NCI-H345 (cell line): Measurements from ENCODE around the gene OPA3.

Experiments
- DNase-seq: peaks from one replicate; lab custom pipeline; 2025; lab: John Stamatoyannopoulos, UW

Gene OPA3

DNA sequence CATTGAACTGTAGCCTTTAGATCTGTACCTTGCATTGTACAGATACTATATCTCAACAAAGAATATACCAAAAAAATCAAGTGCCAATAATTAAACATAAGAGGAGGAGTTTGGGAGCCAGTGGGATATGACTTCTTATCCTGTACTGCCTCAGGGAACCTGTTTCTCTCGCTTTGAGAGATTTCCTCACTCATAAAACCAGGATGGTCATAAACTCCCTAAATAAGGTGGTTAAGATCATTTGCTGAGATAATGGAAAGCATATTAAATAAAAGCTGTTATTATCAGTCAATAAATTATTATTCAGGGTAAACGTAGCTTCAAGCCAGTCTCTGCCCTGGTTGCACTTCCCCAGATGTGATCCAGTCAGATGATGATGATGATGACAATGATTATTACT, 17.0 kb downstream of the OPA3 start:
- no peak for DNase-seq

GRCh38 chr19:45564131-45564780, 20.3 kb downstream of the OPA3 start:
- DNase-seq: no peak

- DNase-seq: no peak
These were observed 23.9 kb downstream of the OPA3 start for GRCh38 chr19:45560686-45561085.

- DNase-seq: no peak
These were observed 24.6 kb downstream of the OPA3 start for GRCh38 chr19:45560038-45560437.

- DNase-seq: no peak
These were observed 26.2 kb downstream of the OPA3 start for GRCh38 chr19:45558399-45558878.

GRCh38 chr19:45556835-45557234, 27.8 kb downstream of the OPA3 start:
- no peak for DNase-seq

- DNase-seq: no peak
These were observed 30.1 kb downstream of the OPA3 start for GRCh38 chr19:45554481-45554880.

DNA sequence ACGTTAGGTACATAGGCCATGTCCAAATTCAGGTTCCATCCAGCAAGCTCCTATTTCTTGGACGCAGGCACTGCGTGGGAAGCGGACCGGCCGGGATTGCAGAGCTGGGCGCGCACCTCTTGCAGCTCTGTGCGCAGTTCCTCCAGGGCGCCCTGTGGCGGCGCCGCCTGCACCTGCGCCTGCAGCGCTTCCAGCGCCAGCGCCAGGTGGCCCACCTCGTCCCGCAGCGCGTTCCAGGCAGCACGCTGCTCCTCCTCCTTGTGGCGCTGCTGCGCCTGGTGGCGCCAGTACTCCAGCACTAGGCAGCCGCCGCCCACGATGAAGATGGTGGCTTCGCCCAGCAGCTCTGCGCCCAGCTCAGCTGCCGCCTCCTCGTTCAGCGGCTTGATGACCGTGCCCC, 31.1 kb downstream of the OPA3 start:
- DNase-seq: no peak

- no peak for DNase-seq
These were observed 36.5 kb downstream of the OPA3 start for GRCh38 chr19:45547965-45548609.

GRCh38 chr19:45547211-45547770, 37.3 kb downstream of the OPA3 start:
- no peak for DNase-seq

GRCh38 chr19:45542234-45542668, 42.4 kb downstream of the OPA3 start:
- no peak for DNase-seq

GRCh38 chr19:45539459-45539858, 45.1 kb downstream of the OPA3 start:
- no peak for DNase-seq

DNA sequence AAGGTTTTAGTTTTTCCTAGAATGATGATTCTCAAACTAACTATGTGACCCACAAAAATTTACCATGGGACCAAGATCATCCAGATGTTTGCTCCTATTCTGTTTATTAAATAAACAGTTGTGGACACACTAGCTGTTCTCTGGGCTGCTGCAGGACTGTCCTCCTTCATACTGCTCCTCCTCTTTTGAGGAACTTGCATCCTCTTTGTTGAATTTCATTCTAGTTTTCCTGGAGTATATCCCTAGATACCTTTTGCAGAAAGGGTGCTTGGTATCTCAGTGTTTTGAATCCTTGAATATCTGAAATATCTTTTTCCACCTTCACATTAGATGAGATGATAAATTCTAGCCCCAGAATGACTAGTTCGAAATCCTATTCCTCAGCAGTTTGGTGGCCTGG, 53.3 kb downstream of the OPA3 start:
- DNase-seq: no peak

DNA sequence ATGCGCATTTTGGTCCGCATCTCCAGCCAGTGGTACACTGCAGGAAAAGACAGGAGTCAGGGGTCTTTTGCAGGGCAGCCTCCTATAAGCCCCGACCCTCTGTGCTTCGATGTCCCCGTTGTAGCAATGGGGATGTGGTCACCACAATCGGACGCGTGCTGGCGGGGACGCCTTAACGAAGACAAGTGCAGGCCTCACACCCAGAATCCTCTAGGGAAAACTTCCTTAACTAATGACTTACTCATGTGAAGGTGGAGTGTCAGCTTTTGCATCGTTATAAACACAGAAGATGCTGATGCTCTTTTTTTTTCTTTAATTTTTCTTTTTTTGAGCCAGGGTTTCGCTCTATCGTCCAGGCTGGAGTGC, 55.2 kb downstream of the OPA3 start:
- DNase-seq: no peak

DNA sequence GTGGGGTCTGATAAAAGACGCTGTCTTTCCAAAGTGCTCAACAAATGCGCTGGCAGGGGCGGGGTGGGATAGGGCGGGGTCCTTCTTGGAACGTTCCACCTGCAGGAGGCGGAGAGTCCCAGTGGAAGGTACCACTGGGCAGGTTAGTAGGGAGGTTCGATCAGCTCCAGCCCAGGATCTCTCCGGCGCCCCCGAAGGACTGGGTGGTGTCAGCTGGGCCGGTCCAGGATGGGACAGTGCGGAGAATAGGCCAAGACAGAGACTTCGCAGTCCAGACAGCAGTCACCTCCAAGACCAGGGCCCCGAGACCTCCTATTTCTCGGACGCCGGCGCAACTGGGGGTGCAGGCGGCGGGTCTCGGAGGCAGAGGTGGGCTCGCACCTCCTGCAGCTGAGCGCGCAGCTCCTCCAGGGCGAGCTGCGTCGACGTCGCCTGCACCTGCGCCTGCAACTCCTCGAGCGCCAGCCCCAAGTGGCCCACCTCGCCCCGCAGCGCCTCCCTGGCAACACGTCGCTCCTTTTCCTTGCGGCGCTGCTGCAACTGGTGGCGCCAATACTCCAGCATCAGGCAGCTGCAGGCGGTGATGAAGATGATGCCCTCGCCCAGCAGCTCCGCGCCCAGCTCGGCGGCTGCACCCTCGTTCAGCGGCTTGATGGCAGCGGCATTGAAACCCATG, 55.7 kb downstream of the OPA3 start:
- DNase-seq: peak; percentile 7

- no peak for DNase-seq
These were observed 56.4 kb downstream of the OPA3 start for GRCh38 chr19:45528149-45528743.

DNA sequence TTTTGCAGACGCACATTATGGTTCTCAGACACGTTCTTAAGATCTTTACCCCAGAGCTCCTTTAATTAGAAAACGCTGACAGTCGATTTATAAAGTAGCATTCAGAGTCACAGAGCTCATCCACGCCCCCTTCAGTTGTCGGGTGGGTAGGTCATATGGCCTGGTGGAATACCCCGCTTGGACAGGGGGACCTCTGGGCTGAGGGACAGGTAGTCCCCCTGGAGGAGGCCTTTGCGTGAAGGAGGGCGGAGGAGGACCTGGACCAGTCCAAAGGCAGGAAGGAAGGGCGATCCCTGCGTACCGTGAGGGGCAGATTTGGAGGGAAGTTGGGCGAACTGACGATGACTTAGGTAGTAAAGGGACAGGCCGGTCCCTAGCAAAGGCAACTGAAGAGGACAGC, 56.9 kb downstream of the OPA3 start:
- no peak for DNase-seq

DNA sequence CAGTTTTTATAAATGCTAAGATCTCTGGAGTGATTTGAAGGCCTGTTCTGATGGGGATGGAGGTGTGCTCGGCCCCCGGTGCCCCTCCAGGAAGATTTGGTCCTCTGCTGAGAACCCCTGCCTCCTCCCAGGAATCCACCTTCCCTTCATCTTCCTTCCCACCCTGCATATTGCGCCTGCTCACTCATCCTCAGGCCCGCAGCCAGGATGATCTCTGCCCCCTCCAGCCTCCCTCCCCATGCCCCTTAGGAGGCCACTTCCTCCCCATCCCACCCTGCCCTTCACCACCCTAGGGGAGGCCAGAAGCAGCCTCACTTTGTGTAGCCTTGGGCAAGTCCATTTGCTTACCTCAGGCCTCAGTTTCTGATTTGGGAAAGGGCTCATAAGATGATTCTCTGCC, 57.6 kb downstream of the OPA3 start:
- DNase-seq: no peak

DNA sequence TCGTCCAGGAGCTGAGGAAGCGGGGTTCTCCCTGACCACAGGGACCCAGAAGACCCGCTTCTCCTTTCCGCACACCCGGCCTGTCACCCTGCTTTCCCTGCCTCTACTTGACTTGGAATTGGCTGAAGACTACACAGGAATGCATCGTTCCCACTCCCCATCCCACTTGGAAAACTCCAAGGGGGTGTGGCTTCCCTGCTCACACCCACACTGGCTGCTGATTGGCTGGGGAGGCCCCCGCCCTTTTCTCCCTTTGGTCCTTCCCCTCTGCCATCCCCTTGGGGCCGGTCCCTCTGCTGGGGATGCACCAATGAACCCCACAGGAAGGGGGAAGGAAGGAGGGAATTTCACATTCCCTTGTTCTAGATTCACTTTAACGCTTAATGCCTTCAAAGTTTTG, 58.5 kb downstream of the OPA3 start:
- DNase-seq: peak; percentile 31

GRCh38 chr19:45524575-45525129, 60.0 kb downstream of the OPA3 start:
- no peak for DNase-seq

DNA sequence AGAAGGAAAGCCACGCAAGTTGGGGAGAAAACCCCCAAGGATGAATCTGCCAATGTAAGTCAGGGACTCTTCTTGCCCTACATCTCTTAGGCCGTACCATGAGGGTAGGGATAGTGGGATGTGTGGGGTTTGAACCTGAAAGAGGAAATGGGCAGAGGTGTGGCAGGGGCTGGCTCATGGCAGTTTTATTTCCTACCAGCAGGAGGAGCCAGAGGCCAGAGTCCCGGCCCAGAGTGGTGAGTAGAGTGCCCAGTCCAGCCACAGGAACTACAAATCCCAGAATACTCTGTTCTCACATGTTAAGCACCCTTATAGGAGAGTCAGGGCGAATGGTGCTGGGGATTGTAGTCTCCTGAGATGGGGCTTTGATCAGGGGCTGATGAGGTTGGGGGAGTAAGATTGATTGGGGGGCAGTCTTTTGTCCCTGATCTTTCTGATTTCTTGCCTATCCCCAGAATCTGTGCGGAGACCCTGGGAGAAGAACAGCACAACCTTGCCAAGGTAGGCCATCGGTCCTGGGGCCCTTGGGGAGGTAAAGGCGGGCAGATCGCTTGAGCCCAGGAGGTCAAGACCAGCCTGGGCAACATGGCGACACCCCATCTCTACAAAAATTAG, 60.9 kb downstream of the OPA3 start:
- DNase-seq: peak; percentile 66
